ENCODE data around the gene TNFRSF1A. TPM values are rescaled to one million over a fixed set of nuclear protein-coding genes. Genes with fewer than 3 reads are reported as not detected.

Gene TNFRSF1A
- total RNA-seq, 1 experiment from 2014 or later, result 103 TPM

DNA sequence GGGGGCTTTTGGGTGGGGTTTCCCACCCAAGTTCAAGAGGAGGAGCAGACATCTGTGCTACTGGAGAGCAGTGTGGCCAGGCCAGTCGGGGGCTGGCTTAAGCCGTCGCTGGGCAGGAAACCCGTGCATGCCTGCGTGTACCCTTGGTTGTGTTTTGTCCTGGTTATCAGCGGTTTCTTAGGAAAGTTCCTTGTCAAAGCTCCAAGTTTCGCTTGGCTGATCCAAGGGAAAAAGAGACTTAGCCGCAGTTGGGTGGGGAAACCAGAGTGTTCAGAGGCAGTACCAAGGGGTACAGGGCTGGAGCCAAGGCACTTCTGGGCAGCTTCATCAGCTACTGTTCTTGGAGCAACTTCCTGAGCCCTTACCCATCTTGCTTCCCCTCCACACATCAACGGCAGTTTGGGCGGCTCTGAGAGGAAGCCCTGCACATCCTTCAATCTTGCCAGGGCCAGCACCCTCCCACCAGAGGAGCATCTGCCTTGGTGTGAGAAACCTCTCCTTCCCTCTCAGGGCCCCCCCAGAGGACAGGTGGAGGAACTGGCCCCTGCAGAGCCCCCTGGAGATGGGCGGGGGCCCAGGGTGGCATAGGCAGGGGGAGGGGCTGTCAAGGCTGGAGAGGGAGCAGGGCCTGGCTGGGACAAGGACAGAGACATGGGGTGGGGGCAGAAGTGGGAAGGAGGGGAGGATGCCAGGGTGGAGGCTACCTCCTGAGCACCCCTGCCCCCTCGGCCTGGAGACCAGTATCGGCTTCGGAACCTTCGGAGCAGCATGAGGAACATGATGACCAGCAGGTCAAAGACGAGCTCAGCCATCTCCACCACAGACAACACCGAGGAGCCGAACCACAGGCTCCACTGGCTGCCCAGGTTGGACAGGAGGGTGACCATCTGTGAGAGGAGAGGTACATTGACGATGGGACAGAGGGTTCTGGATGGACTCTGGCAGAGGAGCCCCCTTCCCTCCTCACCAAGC is 5.8 kb upstream of the TNFRSF1A start:
- Mint-ChIP-seq H3K4me1 (ENCODE audit: insufficient read depth, unreplicated experiment) (peaks cover 36% of the 10 kb centered on the region), H3K4me3 (ENCODE audit: unreplicated experiment) (no peak overlapping the region), H3K36me3 (ENCODE audit: insufficient read depth, unreplicated experiment) (peaks cover 91% of the 10 kb centered on the region), H3K27me3 (ENCODE audit: insufficient read depth, unreplicated experiment) (no peaks in the 10 kb centered on the region), H3K27ac (ENCODE audit: low read depth, unreplicated experiment) (no peak overlapping the region), H3K9me3 (ENCODE audit: unreplicated experiment) (no peaks in the 10 kb centered on the region)
- intact Hi-C loops (cut with micrococcal nuclease), result no loop called here
- no TSS peak for BruUV-seq (replicated peaks)
- DNase-seq (ENCODE audit: unreplicated experiment), result no peak
- CTCF ChIA-PET, result interaction anchor here (0.5 to 1.4 kb wide), 6 partner anchors 10 to 80 kb away, joined by 3 to 5 read pairs (median 4); no protein-coding TSS in a partner anchor
- TF ChIP-seq, protein P1, sequence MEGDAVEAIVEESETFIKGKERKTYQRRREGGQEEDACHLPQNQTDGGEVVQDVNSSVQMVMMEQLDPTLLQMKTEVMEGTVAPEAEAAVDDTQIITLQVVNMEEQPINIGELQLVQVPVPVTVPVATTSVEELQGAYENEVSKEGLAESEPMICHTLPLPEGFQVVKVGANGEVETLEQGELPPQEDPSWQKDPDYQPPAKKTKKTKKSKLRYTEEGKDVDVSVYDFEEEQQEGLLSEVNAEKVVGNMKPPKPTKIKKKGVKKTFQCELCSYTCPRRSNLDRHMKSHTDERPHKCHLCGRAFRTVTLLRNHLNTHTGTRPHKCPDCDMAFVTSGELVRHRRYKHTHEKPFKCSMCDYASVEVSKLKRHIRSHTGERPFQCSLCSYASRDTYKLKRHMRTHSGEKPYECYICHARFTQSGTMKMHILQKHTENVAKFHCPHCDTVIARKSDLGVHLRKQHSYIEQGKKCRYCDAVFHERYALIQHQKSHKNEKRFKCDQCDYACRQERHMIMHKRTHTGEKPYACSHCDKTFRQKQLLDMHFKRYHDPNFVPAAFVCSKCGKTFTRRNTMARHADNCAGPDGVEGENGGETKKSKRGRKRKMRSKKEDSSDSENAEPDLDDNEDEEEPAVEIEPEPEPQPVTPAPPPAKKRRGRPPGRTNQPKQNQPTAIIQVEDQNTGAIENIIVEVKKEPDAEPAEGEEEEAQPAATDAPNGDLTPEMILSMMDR (IDR thresholded peaks at IDR 0.05; ENCODE audit: unreplicated experiment), result no peak
- POLR2A ChIA-PET, result interaction anchor here (1.2 to 24.1 kb wide), 4 partner anchors 8 to 30 kb away, joined by 3 to 739 read pairs (median 26); partner anchors contain the start of genes LTBR and SCNN1A

DNA sequence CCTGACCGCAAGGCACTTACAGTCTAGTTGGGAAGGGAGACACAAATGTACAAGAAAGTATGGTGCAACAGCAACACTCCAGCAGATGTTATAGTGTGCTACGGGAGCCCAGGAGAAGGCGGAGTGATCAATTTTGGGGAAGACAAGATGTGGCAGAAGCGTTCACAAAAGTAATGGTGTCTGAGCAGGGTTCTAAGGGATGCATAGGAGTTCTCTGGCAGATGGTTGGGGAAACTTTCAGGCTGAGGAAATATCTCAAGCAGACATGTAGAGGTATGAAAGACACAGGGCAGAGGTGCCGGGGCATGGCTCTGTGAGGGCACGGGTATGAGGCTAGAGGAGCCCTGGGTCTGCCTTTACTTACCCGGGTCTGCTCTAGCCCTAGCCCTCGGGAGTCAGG is 5.1 kb upstream of the TNFRSF1A start:
- ChIA-PET CTCF (interaction anchor here (0.9 to 1.5 kb wide), 3 partner anchors 10 to 27 kb away, joined by 3 to 5 read pairs (median 4); no protein-coding TSS in a partner anchor), POLR2A (interaction anchor here (1.2 to 24.1 kb wide), 6 partner anchors 9 to 31 kb away, joined by 3 to 739 read pairs (median 16); partner anchors contain the start of genes LTBR and SCNN1A)
- Mint-ChIP-seq H3K4me1 (ENCODE audit: insufficient read depth, unreplicated experiment) (peaks cover 43% of the 10 kb centered on the region), H3K27me3 (ENCODE audit: insufficient read depth, unreplicated experiment) (no peaks in the 10 kb centered on the region), H3K9me3 (ENCODE audit: unreplicated experiment) (no peaks in the 10 kb centered on the region), H3K27ac (ENCODE audit: low read depth, unreplicated experiment) (peak overlapping the region; percentile 39), H3K4me3 (ENCODE audit: unreplicated experiment) (no peak overlapping the region), H3K36me3 (ENCODE audit: insufficient read depth, unreplicated experiment) (peaks cover 87% of the 10 kb centered on the region)
- intact Hi-C loops (cut with micrococcal nuclease), result no loop called here
- TF ChIP-seq, protein P1 (IDR thresholded peaks at IDR 0.05; ENCODE audit: unreplicated experiment), result no peak
- no peak for DNase-seq (ENCODE audit: unreplicated experiment)
- TSS peak; percentile 72 for BruUV-seq (replicated peaks)

DNA sequence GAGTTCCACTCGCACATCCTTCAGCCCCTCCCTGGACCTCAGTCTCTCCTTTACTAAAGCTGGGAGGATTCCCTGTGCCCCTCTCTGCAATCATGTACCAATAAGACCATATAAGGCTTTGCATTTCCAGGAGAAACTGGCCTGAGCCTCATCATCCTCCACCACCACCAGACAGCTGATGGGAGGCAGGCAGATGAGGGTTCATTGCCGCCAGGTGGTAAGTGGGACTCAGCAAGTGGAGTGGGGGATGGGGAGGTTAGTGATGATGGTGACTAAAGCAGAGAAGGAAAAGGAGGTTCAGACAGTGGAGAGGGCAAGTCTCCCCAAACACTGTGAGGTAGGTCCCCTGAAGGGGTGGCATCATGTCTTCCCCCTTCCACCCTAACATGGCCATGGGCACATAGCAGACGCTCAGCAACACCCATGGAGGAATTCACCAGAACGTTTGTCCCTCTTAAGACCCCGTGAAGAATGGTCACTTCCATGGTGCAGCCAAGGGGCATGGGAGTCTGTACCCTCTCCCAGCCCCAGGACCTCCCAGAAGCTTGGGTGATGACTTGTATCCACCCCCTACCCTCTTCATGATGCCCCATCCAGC is 4.5 kb upstream of the TNFRSF1A start:
- H3K27me3 Mint-ChIP-seq (ENCODE audit: insufficient read depth, unreplicated experiment), result no peaks in the 10 kb centered on the region
- ChIA-PET CTCF (interaction anchor here (0.7 to 1.6 kb wide), 7 partner anchors 9 to 78 kb away, joined by 3 to 7 read pairs (median 4); no protein-coding TSS in a partner anchor), POLR2A (interaction anchor here (0.6 to 24.1 kb wide), 10 partner anchors 9 to 76 kb away, joined by 3 to 739 read pairs (median 10); partner anchors contain the start of genes LTBR and SCNN1A)
- no peak overlapping the region for H3K4me3 Mint-ChIP-seq (ENCODE audit: unreplicated experiment)
- TF ChIP-seq, protein P1 (IDR thresholded peaks at IDR 0.05; ENCODE audit: unreplicated experiment), result no peak
- H3K27ac Mint-ChIP-seq (ENCODE audit: low read depth, unreplicated experiment), result peak overlapping the region; percentile 39
- H3K36me3 Mint-ChIP-seq (ENCODE audit: insufficient read depth, unreplicated experiment), result peaks cover 83% of the 10 kb centered on the region
- intact Hi-C loops (cut with micrococcal nuclease), result no loop called here
- DNase-seq (ENCODE audit: unreplicated experiment), result no peak
- H3K4me1 Mint-ChIP-seq (ENCODE audit: insufficient read depth, unreplicated experiment), result peaks cover 44% of the 10 kb centered on the region
- no peaks in the 10 kb centered on the region for H3K9me3 Mint-ChIP-seq (ENCODE audit: unreplicated experiment)
- no TSS peak for BruUV-seq (replicated peaks)
